RWPE1 (cell line): ENCODE data around the gene AHDC1.

Experiments
- CTCF ChIA-PET: fragments of 350-600 bp; sonication (Branson Sonifier 250); formaldehyde crosslinking; extraction: SDS; loops from one replicate; lab custom pipeline; 2021; lab: Yijun Ruan, JAX
- POLR2A ChIA-PET: fragments of 400-600 bp; formaldehyde crosslinking; extraction: SDS; loops from one replicate; lab custom pipeline; 2020; ENCODE audit warnings: antibody characterized with exemption; ENCODE audit not compliant: low non-redundant PET; lab: Yijun Ruan, JAX
- DNase-seq: peaks from one replicate; pipeline ENCODE4 v3.0.0; 2012; ENCODE audit warnings: low spot score
- H3K27ac ChIP-seq: fragments of 450-650 bp; 2 replicates; pipeline ENCODE4 v1.5.1; 2017
- CTCF ChIP-seq: fragments of 450-650 bp; conservative IDR thresholded peaks from 2 replicates; pipeline ENCODE4 v1.5.1; 2017; ENCODE audit warnings: low read depth, mild to moderate bottlenecking

AHDC1 gene

DNA sequence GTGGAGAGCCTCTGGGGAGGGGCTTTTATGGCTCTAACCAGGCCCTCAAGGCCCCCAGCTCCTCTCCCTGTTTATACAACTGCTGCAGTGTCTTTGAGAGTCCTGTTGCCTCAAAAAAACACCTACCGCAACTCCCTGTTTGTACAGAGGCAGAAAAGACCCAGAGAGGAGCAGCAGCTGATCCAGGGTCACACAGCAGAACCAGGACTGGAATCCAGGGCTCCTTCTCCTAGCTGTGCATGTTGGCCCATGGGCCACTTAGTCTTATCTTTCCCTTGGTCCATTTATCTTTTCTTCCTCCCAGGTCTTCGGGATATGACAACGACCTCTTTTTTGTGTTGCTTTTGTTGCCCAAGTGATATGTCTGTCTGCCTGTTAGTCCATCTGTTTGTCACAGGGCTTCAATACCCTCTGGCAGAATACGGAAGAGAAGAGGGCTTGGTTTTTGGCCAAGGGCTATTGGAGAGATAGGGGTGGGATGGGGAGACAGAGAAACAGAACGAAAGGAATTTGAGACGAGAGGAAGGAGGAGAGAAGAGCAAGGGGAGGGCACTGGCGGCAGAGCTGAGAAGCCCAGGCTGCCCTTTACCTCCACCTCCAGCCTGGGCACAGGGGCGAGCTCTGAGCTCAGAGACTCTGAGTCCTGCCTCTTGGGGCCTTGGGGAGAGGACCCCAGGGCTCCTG lies 80.5 kb downstream of the AHDC1 start:
- TF ChIP-seq CTCF, result no peak
- peak overlapping the region; percentile 98 for H3K27ac ChIP-seq
- ChIA-PET CTCF (no interaction called here), POLR2A (no interaction called here)
- no peak for DNase-seq

GRCh38 chr1:27522432-27523336 lies 81.3 kb downstream of the AHDC1 start:
- DNase-seq, result no peak
- H3K27ac ChIP-seq, result peak overlapping the region; percentile 98
- TF ChIP-seq CTCF, result peak; percentile 35; the same call in 1 of the 2 replicates
- POLR2A ChIA-PET, result no interaction called here
- CTCF ChIA-PET, result no interaction called here

GRCh38 chr1:27521861-27522431 lies 82.0 kb downstream of the AHDC1 start:
- peak overlapping the region; percentile 98 for H3K27ac ChIP-seq
- DNase-seq, result no peak
- TF ChIP-seq CTCF, result no peak
- POLR2A ChIA-PET, result no interaction called here
- CTCF ChIA-PET, result no interaction called here

DNA sequence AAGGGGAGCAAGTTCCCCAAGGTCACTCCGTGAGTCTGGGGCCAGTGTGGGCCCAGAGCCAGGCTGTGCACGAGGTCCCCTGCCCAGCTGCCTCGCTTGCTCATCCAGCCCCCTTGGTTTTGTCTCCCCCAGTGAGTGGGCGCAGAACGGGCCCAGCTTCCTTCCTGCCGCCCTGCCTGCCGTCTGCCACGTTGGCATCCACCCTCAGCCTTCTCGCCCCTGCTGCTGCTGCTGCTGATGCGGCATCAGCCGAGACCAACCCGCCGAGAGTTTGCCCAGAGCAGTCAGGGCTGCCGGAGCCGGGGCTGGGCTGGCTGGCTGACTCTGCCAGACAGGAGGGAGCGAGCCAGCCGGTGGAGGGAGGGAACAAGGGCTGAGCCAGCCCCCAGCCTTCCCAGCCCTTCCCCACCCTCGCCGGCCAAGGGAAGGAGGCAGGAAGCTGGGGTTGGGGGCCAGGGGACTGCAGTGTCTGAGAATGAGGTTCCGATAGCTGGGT lies 82.6 kb downstream of the AHDC1 start:
- ChIA-PET POLR2A (no interaction called here), CTCF (no interaction called here)
- DNase-seq, result no peak
- H3K27ac ChIP-seq, result peak overlapping the region; percentile 98
- no peak for TF ChIP-seq CTCF

DNA sequence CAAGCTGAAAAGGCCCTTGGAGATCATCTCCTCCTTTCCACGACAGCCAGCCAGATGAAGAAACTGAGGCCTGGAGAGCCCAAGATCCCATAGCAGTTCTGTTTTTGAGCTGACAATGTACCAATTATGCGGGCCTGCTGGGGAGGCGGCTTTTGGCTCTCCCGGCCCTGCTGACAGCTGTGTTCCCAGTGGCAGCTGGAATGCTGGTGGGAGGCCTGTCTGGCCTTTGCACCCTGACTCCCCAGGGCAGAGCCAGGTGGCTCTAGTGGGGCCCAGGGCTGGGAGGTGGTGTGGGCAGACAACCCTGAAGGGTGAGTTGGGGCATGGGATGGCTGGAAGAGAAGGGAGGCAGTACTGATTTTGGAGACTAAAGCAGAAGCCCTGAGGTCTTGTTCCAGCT lies 83.3 kb downstream of the AHDC1 start:
- no peak for TF ChIP-seq CTCF
- POLR2A ChIA-PET, result no interaction called here
- peak overlapping the region; percentile 98 for H3K27ac ChIP-seq
- no peak for DNase-seq
- CTCF ChIA-PET, result no interaction called here
